IgD-negative memory B cell (primary cell): ENCODE data around the gene SLC9A3. TPM values are rescaled to one million over a fixed set of nuclear protein-coding genes. Genes with fewer than 3 reads are reported as not detected.

Experiments used
- H3K27ac Mint-ChIP-seq, 3 donors: one replicate each; pipeline ENCODE4 v1.8.0; 2020 to 2022; ENCODE audit warnings: mild to moderate bottlenecking in 3 of 3, mixed read lengths in 3 of 3, moderate library complexity in 1 of 3
- H3K27me3 Mint-ChIP-seq: one replicate; pipeline ENCODE4 v1.8.0; 2021; ENCODE audit warnings: mixed read lengths
- H3K36me3 Mint-ChIP-seq: one replicate; pipeline ENCODE4 v1.8.0; 2020; ENCODE audit warnings: mild to moderate bottlenecking, mixed read lengths
- H3K4me1 Mint-ChIP-seq, 3 donors: one replicate each; pipeline ENCODE4 v1.8.0; 2020 to 2022; ENCODE audit warnings: mixed read lengths in 3 of 3, mild to moderate bottlenecking in 1 of 3
- H3K4me3 Mint-ChIP-seq, 4 donors: one replicate each; pipeline ENCODE4 v1.8.0; 2020 to 2022; ENCODE audit warnings: mild to moderate bottlenecking in 4 of 4, mixed read lengths in 4 of 4, moderate library complexity in 3 of 4
- H3K9me3 Mint-ChIP-seq, 3 donors: one replicate each; pipeline ENCODE4 v1.8.0; 2020 to 2021; ENCODE audit warnings: mixed read lengths in 3 of 3, mild to moderate bottlenecking in 1 of 3
- polyA plus RNA-seq: library from polyadenylated mRNA; unstranded; fragments of 300-500 nt; fragmentation: Illumina TruSeq; gene quantifications from one replicate; pipeline ENCODE4 v1.2.3, GENCODE V29; 2021

SLC9A3 gene
- polyA plus RNA-seq, 1 donor from 2014 or later = 1.2 TPM

GRCh38 chr5:436641-436975 lies 87.6 kb downstream of the SLC9A3 start:
- Mint-ChIP-seq H3K4me3 (peak overlapping the region in 1 of 4 donors; percentile 63), H3K27ac (no peak overlapping the region), H3K27me3 (peaks cover 16% of the 10 kb centered on the region)

GRCh38 chr5:435961-436640 lies 88.1 kb downstream of the SLC9A3 start:
- no peak overlapping the region for H3K27ac Mint-ChIP-seq
- H3K4me3 Mint-ChIP-seq = peak overlapping the region in 1 of 4 donors; percentile 27
- peaks cover 2% of the 10 kb centered on the region for H3K36me3 Mint-ChIP-seq
- no peaks in the 10 kb centered on the region for H3K9me3 Mint-ChIP-seq
- peaks cover 0 to 1% (median 0%) of the 10 kb centered on the region in 3 donors for H3K4me1 Mint-ChIP-seq
- H3K27me3 Mint-ChIP-seq = peaks cover 17% of the 10 kb centered on the region

More at GRCh38 chr5:436641-436975, 87.6 kb downstream of the SLC9A3 start:
- Mint-ChIP-seq H3K9me3 (no peaks in the 10 kb centered on the region), H3K4me1 (peaks cover 0 to 1% (median 0%) of the 10 kb centered on the region in 3 donors), H3K36me3 (peaks cover 2% of the 10 kb centered on the region)

GRCh38 chr5:435156-435790 lies 89.0 kb downstream of the SLC9A3 start:
- H3K27ac Mint-ChIP-seq = no peak overlapping the region
- peaks cover 2% of the 10 kb centered on the region for H3K36me3 Mint-ChIP-seq
- no peaks in the 10 kb centered on the region for H3K4me1 Mint-ChIP-seq
- peak overlapping the region in 3 of 4 donors; percentile 27 to 70 (median 58) for H3K4me3 Mint-ChIP-seq
- H3K9me3 Mint-ChIP-seq = no peaks in the 10 kb centered on the region
- H3K27me3 Mint-ChIP-seq = peaks cover 20% of the 10 kb centered on the region

- Mint-ChIP-seq H3K4me1 (no peaks in the 10 kb centered on the region), H3K9me3 (no peaks in the 10 kb centered on the region), H3K27me3 (peaks cover 20% of the 10 kb centered on the region), H3K27ac (no peak overlapping the region), H3K4me3 (no peak overlapping the region), H3K36me3 (peaks cover 2% of the 10 kb centered on the region)
These were observed 89.7 kb downstream of the SLC9A3 start for GRCh38 chr5:434443-435146.

DNA sequence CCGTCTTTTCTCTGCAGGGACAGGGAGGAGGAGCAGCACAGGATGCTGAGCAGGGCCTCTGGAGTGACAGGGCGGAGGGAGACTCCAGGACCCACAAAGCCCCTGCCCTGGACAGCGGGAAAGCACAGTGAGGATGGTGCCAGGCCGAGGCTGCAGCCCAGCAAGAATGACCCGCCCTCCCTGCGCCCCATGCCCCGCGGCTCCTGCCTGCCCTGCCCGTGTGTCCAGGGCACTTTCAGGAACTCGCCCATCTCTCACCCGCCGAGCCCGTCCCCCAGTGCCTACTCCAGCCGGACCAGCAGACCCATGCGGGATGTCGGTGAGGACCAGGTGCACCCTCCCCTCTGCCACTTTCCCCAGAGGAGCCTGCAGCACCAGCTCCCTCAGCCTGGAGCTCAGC lies 90.4 kb downstream of the SLC9A3 start:
- Mint-ChIP-seq H3K27ac (no peak overlapping the region), H3K4me1 (no peaks in the 10 kb centered on the region), H3K27me3 (peaks cover 24% of the 10 kb centered on the region), H3K36me3 (peaks cover 2% of the 10 kb centered on the region), H3K4me3 (no peak overlapping the region), H3K9me3 (no peaks in the 10 kb centered on the region)

GRCh38 chr5:432928-433791 lies 91.1 kb downstream of the SLC9A3 start:
- Mint-ChIP-seq H3K27me3 (peaks cover 25% of the 10 kb centered on the region), H3K4me1 (no peaks in the 10 kb centered on the region), H3K4me3 (no peak overlapping the region), H3K27ac (no peak overlapping the region), H3K9me3 (no peaks in the 10 kb centered on the region), H3K36me3 (peaks cover 2% of the 10 kb centered on the region)

DNA sequence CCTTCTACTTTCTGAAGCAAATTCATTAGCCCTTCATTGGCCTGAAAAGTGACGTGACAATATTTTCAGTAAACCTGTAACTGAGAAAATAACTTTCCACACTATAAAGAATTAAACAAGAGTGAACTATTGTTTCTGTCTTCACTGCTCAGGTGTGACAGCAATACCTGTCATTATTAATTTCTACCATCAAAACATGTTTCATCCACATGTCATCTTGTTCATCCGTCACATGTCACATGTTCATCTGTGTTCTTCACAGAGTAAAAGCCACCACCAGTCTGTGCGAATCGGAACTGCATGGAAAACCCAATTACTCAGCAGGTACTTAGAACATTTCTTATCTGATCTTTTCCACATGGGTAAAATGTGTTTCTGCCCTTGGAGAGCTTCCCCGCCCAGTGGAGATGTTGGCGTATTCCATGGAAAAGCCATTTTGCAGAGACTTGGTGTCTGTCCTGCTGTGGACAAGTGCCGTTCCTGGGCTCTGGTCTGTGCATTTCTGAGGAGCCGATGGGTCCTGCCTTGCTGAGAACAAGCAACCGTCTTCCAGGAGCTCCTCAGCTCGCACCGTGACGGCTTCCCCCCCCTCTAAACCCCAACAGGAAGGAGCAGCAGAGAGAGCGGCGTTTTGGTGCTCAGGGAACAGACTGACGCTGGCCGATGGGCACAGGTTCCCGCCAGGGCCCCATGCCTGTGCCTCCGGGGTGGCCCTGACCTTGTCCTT lies 91.9 kb downstream of the SLC9A3 start:
- H3K36me3 Mint-ChIP-seq = peaks cover 2% of the 10 kb centered on the region
- no peak overlapping the region for H3K4me3 Mint-ChIP-seq
- H3K4me1 Mint-ChIP-seq = no peaks in the 10 kb centered on the region
- no peaks in the 10 kb centered on the region for H3K9me3 Mint-ChIP-seq
- H3K27me3 Mint-ChIP-seq = peaks cover 25% of the 10 kb centered on the region
- no peak overlapping the region for H3K27ac Mint-ChIP-seq

DNA sequence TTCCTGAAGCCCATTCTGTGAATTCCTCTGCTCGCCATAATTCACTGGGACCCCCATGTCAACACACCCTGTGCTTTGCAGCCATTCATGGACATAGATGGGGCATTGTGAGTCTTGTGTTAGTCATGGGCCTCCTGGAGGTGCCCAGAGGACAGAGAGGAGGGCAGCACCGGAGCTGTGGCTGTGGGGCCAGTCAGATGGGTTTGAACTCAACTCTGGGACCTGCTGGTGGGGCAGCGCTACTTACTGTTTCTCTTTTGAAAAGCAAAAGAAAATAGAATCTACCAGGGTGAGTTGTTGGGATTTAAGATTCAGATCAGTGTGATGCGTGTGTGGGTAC lies 92.6 kb downstream of the SLC9A3 start:
- H3K36me3 Mint-ChIP-seq = peaks cover 2% of the 10 kb centered on the region
- H3K4me3 Mint-ChIP-seq = no peak overlapping the region
- H3K27me3 Mint-ChIP-seq = peaks cover 21% of the 10 kb centered on the region
- no peaks in the 10 kb centered on the region for H3K4me1 Mint-ChIP-seq
- H3K9me3 Mint-ChIP-seq = no peaks in the 10 kb centered on the region
- peak overlapping the region in 1 of 3 donors; percentile 39 for H3K27ac Mint-ChIP-seq

DNA sequence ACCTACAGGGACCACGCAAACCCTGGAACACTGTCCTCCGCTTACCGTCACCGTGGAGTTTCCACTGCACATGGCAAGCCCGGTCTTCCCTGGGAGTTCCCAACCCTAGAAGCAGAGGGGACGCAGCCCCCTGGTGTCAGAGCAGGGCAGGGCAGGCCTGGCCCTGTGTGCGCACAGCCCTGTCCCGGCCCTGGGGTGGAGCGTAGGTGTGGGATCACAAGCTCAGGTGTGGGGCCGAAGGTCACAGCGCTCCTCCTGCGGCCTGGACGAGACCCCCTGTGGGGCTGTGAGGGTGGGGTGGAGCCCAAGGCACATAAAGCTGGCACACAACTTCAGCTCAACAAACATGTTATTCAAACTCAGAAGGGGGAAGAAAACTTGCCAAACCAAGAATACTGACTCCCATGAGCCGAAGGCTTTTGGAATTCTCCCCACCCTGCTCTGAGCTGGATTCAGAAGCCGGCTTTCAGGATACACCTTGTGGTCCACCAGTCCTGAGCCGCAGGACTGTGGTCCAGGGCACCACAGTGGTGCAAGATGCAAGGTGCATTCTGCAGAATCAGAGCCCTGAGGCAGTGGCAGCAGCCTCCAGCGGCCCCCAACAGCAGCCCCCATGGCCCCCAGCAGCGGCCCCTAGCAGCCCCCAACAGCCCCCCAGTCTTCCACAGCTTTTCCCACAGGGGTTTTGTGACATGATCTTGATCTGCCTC lies 93.1 kb downstream of the SLC9A3 start:
- H3K27me3 Mint-ChIP-seq = peaks cover 20% of the 10 kb centered on the region
- no peaks in the 10 kb centered on the region for H3K4me1 Mint-ChIP-seq
- H3K9me3 Mint-ChIP-seq = peaks cover 0 to 3% (median 0%) of the 10 kb centered on the region in 3 donors
- no peak overlapping the region for H3K4me3 Mint-ChIP-seq
- peaks cover 5% of the 10 kb centered on the region for H3K36me3 Mint-ChIP-seq
- H3K27ac Mint-ChIP-seq = peak overlapping the region in 1 of 3 donors; percentile 39

- peaks cover 19% of the 10 kb centered on the region for H3K27me3 Mint-ChIP-seq
- no peaks in the 10 kb centered on the region for H3K4me1 Mint-ChIP-seq
- H3K27ac Mint-ChIP-seq = no peak overlapping the region
- H3K9me3 Mint-ChIP-seq = peaks cover 0 to 3% (median 0%) of the 10 kb centered on the region in 3 donors
- H3K36me3 Mint-ChIP-seq = peaks cover 3% of the 10 kb centered on the region
- peak overlapping the region in 1 of 4 donors; percentile 5 for H3K4me3 Mint-ChIP-seq
These were observed 93.9 kb downstream of the SLC9A3 start for GRCh38 chr5:430214-430925.

GRCh38 chr5:429453-430188 lies 94.6 kb downstream of the SLC9A3 start:
- Mint-ChIP-seq H3K36me3 (peaks cover 3% of the 10 kb centered on the region), H3K27me3 (peaks cover 19% of the 10 kb centered on the region), H3K27ac (no peak overlapping the region), H3K4me1 (peaks cover 0 to 2% (median 2%) of the 10 kb centered on the region in 3 donors), H3K4me3 (peak overlapping the region in 1 of 4 donors; percentile 5), H3K9me3 (peaks cover 0 to 3% (median 0%) of the 10 kb centered on the region in 3 donors)

- Mint-ChIP-seq H3K9me3 (peaks cover 0 to 3% (median 0%) of the 10 kb centered on the region in 3 donors), H3K27ac (no peak overlapping the region), H3K4me1 (peaks cover 0 to 3% (median 2%) of the 10 kb centered on the region in 3 donors), H3K27me3 (peaks cover 21% of the 10 kb centered on the region), H3K4me3 (peak overlapping the region in 1 of 4 donors; percentile 8), H3K36me3 (peaks cover 3% of the 10 kb centered on the region)
These were observed 95.3 kb downstream of the SLC9A3 start for GRCh38 chr5:428754-429452.
